Hepatocyte (in vitro differentiated cells): ENCODE data around the gene TXNRD1. TPM values are rescaled to one million over a fixed set of nuclear protein-coding genes. Genes with fewer than 3 reads are reported as not detected.

Experiments used
- DNase-seq: peaks from one replicate; pipeline ENCODE4 v3.0.0-alpha.2; 2016; ENCODE audit warnings: low spot score
- H2AFZ ChIP-seq: fragments of 200-600 bp; sonication (generic); 2 replicates; pipeline ENCODE4 v1.6.0; 2016; ENCODE audit warnings: antibody characterized with exemption, mild to moderate bottlenecking
- H3K27ac ChIP-seq: fragments of 200-600 bp; sonication (generic); 2 replicates; pipeline ENCODE4 v1.5.1; 2016; ENCODE audit warnings: mild to moderate bottlenecking
- H3K27me3 ChIP-seq: fragments of 200-600 bp; sonication (generic); 2 replicates; pipeline ENCODE4 v1.6.1; 2016
- H3K36me3 ChIP-seq: fragments of 200-600 bp; sonication (generic); replicated peaks from 2 replicates; pipeline ENCODE4 v1.5.1; 2016; ENCODE audit warnings: low read depth; ENCODE audit not compliant: insufficient read depth
- H3K4me1 ChIP-seq: fragments of 200-600 bp; sonication (generic); 2 replicates; pipeline ENCODE4 v1.5.1; 2016; ENCODE audit warnings: mild to moderate bottlenecking, moderate library complexity; ENCODE audit not compliant: insufficient read depth
- H3K4me2 ChIP-seq: fragments of 200-600 bp; sonication (generic); 2 replicates; pipeline ENCODE4 v1.6.0; 2016
- H3K4me3 ChIP-seq: fragments of 200-600 bp; sonication (generic); 2 replicates; pipeline ENCODE4 v1.5.1; 2016; ENCODE audit warnings: mild to moderate bottlenecking
- H3K79me2 ChIP-seq: fragments of 200-600 bp; sonication (generic); 2 replicates; pipeline ENCODE4 v1.6.0; 2017; ENCODE audit warnings: mild to moderate bottlenecking
- H3K9me2 ChIP-seq: fragments of 200-600 bp; sonication (generic); replicated peaks from 2 replicates; pipeline ENCODE4 v1.6.0; 2017; ENCODE audit warnings: mild to moderate bottlenecking; ENCODE audit not compliant: insufficient read depth
- H3K9me3 ChIP-seq: fragments of 200-600 bp; sonication (generic); 2 replicates; pipeline ENCODE4 v1.5.1; 2016; ENCODE audit warnings: low read depth, mild to moderate bottlenecking
- H4K20me1 ChIP-seq: fragments of 200-600 bp; sonication (generic); 2 replicates; pipeline ENCODE4 v1.6.0; 2016; ENCODE audit warnings: mild to moderate bottlenecking; ENCODE audit not compliant: insufficient read depth, poor library complexity, severe bottlenecking
- EZH2 ChIP-seq: fragments of 200-600 bp; sonication (generic); IDR thresholded peaks from 2 replicates; pipeline ENCODE4 v1.6.1; 2016; ENCODE audit warnings: antibody characterized with exemption, mild to moderate bottlenecking, borderline replicate concordance
- EZH2phosphoT487 ChIP-seq: fragments of 200-600 bp; sonication (generic); IDR thresholded peaks from one replicate; pipeline ENCODE4 v1.6.1; 2018; ENCODE audit warnings: antibody characterized with exemption, mild to moderate bottlenecking, low read depth, moderate library complexity; ENCODE audit not compliant: unreplicated experiment, severe bottlenecking
- WGBS: methylation state at CpG from one replicate; pipeline ENCODE4 v1.1.6; 2016; ENCODE audit warnings: low lambda C conversion rate; ENCODE audit errors: missing lambda C conversion rate; 5-methylcytosine and 5-hydroxymethylcytosine counted together
- polyA plus RNA-seq: library from polyadenylated mRNA; unstranded; fragments of >200 nt; fragmentation: Nextera tagmentation; extraction: Ambion mirVana; gene quantifications from 2 replicates; pipeline ENCODE4 v1.2.1, GENCODE V29; 2016
- total RNA-seq: library from RNA; depleted of rRNA; stranded (reverse); fragments of >200 nt; gene quantifications from 2 replicates; pipeline ENCODE4 v1.2.3, GENCODE V29; 2014
- TF ChIP-seq, protein P1 (sequence below): fragments of 200-600 bp; sonication (generic); IDR thresholded peaks from 2 replicates; pipeline ENCODE4 v1.5.1; 2016; ENCODE audit warnings: antibody characterized with exemption, mild to moderate bottlenecking; ENCODE audit not compliant: poor library complexity

Gene TXNRD1
- total and polyA plus RNA-seq, 2 experiments from 2014 or later: 49.8 to 113 TPM

DNA sequence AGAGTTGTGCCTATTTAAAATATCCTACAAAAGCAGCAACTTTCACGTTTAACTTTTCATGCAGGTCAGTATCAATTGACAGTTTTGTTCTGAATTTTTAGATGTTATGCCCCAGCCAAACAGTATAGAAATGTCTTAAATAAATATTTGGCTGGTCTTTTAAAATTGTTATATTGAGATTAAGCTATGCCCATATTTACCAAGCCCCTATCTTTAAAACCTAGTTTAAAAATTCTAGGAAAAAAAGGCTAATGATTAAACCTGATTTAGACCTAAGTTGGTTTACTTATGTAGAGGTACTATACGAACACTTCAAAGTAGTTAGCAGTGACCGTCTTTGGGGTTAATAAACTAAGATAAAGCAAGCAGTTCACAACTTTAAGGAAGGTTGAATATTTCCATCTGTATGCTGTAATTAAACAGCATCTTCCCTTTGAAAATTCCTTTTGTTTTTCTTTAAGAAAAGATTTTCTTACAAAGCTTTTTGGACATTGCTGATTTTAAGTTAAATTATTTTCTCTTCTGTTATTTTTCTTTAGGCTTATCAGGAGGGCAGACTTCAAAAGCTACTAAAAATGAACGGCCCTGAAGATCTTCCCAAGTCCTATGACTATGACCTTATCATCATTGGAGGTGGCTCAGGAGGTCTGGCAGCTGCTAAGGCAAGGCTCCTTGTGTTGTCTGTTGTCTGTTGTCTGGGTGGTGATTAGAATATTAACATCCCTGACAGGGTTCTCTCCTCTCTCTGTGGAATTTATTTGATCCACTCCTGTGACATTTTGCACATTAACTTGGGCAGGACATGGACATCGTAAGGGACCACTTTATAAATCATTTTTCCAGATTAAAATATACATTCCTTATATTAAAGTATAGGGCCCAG is 95.4 kb downstream of the TXNRD1 start:
- Histone ChIP-seq H3K27me3 (no peaks in the 10 kb centered on the region), H3K27ac (no peak overlapping the region), H4K20me1 (peaks cover 24% of the 10 kb centered on the region), H2AFZ (no peak overlapping the region), H3K4me1 (peaks cover 9% of the 10 kb centered on the region), H3K9me3 (no peaks in the 10 kb centered on the region), H3K4me2 (no peak overlapping the region), H3K79me2 (peaks cover 57% of the 10 kb centered on the region), H3K4me3 (no peak overlapping the region), H3K36me3 (peaks cover 4% of the 10 kb centered on the region), H3K9me2 (no peaks in the 10 kb centered on the region)
- DNase-seq: no peak
- WGBS: 68% methylated on average over 5 of the region's 5 CpGs
- TF ChIP-seq, protein P1, sequence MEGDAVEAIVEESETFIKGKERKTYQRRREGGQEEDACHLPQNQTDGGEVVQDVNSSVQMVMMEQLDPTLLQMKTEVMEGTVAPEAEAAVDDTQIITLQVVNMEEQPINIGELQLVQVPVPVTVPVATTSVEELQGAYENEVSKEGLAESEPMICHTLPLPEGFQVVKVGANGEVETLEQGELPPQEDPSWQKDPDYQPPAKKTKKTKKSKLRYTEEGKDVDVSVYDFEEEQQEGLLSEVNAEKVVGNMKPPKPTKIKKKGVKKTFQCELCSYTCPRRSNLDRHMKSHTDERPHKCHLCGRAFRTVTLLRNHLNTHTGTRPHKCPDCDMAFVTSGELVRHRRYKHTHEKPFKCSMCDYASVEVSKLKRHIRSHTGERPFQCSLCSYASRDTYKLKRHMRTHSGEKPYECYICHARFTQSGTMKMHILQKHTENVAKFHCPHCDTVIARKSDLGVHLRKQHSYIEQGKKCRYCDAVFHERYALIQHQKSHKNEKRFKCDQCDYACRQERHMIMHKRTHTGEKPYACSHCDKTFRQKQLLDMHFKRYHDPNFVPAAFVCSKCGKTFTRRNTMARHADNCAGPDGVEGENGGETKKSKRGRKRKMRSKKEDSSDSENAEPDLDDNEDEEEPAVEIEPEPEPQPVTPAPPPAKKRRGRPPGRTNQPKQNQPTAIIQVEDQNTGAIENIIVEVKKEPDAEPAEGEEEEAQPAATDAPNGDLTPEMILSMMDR: no peak
- no peak for TF ChIP-seq EZH2
- no peak for TF ChIP-seq EZH2phosphoT487

DNA sequence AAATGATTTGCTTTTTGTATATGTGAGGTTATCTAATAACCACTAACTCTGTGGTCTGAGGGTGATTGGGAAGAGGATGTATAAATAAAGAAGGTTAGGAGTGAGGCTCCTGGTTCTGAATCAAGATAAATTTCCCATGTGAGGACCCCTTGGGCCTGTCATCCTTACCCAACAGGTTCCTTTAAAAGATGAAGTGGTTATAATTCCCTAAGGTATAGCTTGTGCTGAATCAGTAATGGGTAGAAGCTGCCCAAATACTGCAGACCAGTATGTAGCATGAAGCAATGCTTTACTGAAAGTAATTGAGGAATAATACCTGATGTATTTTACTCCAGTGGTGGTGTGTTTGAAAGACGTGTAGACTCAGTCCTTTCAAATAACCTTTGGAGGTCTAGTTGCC is 96.6 kb downstream of the TXNRD1 start:
- Histone ChIP-seq H3K27ac (no peak overlapping the region), H3K9me2 (no peaks in the 10 kb centered on the region), H3K4me1 (peaks cover under 1% of the 10 kb centered on the region), H3K4me2 (no peak overlapping the region), H3K36me3 (peaks cover 4% of the 10 kb centered on the region), H2AFZ (no peak overlapping the region), H3K4me3 (no peak overlapping the region), H3K27me3 (no peaks in the 10 kb centered on the region), H3K79me2 (peaks cover 45% of the 10 kb centered on the region), H3K9me3 (no peaks in the 10 kb centered on the region), H4K20me1 (peaks cover 13% of the 10 kb centered on the region)
- TF ChIP-seq EZH2phosphoT487 (no peak), EZH2 (no peak)
- TF ChIP-seq, protein P1: no peak
- DNase-seq: no peak
- 96% methylated on average over 1 of the region's 1 CpG for WGBS

DNA sequence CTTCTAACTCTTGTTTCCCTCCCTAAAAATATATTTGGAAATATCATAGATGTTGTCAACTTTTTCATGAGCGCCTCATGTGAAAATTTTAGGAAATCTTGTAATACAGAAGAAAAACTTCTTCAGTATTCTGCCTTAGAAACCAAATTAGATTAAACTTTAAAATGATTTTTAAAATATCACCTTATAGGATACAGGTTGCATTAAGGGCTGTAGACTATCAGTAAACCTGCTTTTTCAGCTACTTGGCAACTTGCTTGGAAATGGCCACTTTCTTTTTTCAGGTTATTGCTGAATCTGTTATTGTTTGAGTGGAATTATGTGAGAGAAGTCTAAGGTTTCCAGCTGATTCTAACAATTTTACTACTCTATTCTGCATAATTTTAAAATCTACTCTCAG is 97.1 kb downstream of the TXNRD1 start:
- Histone ChIP-seq H3K9me3 (no peaks in the 10 kb centered on the region), H3K27ac (no peak overlapping the region), H3K4me2 (no peak overlapping the region), H2AFZ (no peak overlapping the region), H3K36me3 (peaks cover 4% of the 10 kb centered on the region), H3K79me2 (peaks cover 42% of the 10 kb centered on the region), H3K9me2 (no peaks in the 10 kb centered on the region), H3K4me1 (no peaks in the 10 kb centered on the region), H3K4me3 (no peak overlapping the region), H4K20me1 (peaks cover 11% of the 10 kb centered on the region), H3K27me3 (no peaks in the 10 kb centered on the region)
- no peak for DNase-seq
- WGBS: 100% methylated on average over 1 of the region's 1 CpG
- TF ChIP-seq, protein P1: no peak
- TF ChIP-seq EZH2phosphoT487 (no peak), EZH2 (no peak)
